Measurements from ENCODE around the gene RCC2.
A peak's percentile ranks its signal among the peaks of the same experiment; 100 is the strongest.

Gene RCC2

GRCh38 chr1:17441265-17441992 lies 2.0 kb upstream of the RCC2 start (continued):
- peak; percentile 82 for TF ChIP-seq KLF1 (tag by site-specific recombination; IDR thresholded peaks at IDR 0.05)
- no peak for TF ChIP-seq ZNF157 (tag by site-specific recombination; IDR thresholded peaks at IDR 0.05)
- TF ChIP-seq ZNF660 (tag by site-specific recombination; IDR thresholded peaks at IDR 0.05): peak; percentile 81; the same call in 1 of the 2 replicates
- no peak for TF ChIP-seq ZNF677 (tag by site-specific recombination; IDR thresholded peaks at IDR 0.05)
- no peak for TF ChIP-seq ZNF571 (tag by site-specific recombination; IDR thresholded peaks at IDR 0.05)
- TF ChIP-seq PRDM6 (tag by site-specific recombination; IDR thresholded peaks at IDR 0.05): peak; percentile 99
- 0 out of 2 replicates have a peak, but pooled peaks have one; percentile 55 for TF ChIP-seq KLF9 (tag by site-specific recombination; IDR thresholded peaks at IDR 0.05; ENCODE audit: low read depth)
- TF ChIP-seq TCF7L2 (IDR thresholded peaks at IDR 0.05; ENCODE audit: borderline replicate concordance, low read depth, low read length): no peak
- TF ChIP-seq KLF7 (tag by site-specific recombination; IDR thresholded peaks at IDR 0.05; ENCODE audit: borderline replicate concordance): peak; percentile 56; the same call in 1 of the 2 replicates
- no peak for TF ChIP-seq ZSCAN23 (tag by site-specific recombination; IDR thresholded peaks at IDR 0.05)
- TF ChIP-seq ZNF266 (tag by site-specific recombination; IDR thresholded peaks at IDR 0.05; ENCODE audit: low read depth): no peak
- TF ChIP-seq GLIS1 (tag by site-specific recombination; IDR thresholded peaks at IDR 0.05): peak; percentile 71
- peak; percentile 80 for TF ChIP-seq ZBTB17 (tag by site-specific recombination; IDR thresholded peaks at IDR 0.05)
- TF ChIP-seq EGR2 (tag by site-specific recombination; IDR thresholded peaks at IDR 0.05; ENCODE audit: low read depth): no peak
- TF ChIP-seq ZNF2 (tag by site-specific recombination; IDR thresholded peaks at IDR 0.05): peak; percentile 54
- no peak for TF ChIP-seq ZNF433 (tag by site-specific recombination; IDR thresholded peaks at IDR 0.05; ENCODE audit: low read depth)
- peak; percentile 59; the same call in 1 of the 2 replicates for TF ChIP-seq ZNF324 (tag by site-specific recombination; IDR thresholded peaks at IDR 0.05)
- peak; percentile 40 for TF ChIP-seq ZIC2 (tag by site-specific recombination; IDR thresholded peaks at IDR 0.05)
- peak; percentile 58; the same call in 1 of the 2 replicates for TF ChIP-seq PATZ1 (tag by site-specific recombination; IDR thresholded peaks at IDR 0.05)
- no peak for TF ChIP-seq ZBTB49 (tag by site-specific recombination; IDR thresholded peaks at IDR 0.05; ENCODE audit: low read depth)
- TF ChIP-seq ZBTB44 (tag by site-specific recombination; IDR thresholded peaks at IDR 0.05): peak; percentile 82
- peak; percentile 81 for TF ChIP-seq ZNF692 (tag by site-specific recombination; IDR thresholded peaks at IDR 0.05)
- peak; percentile 90 for TF ChIP-seq ZEB2 (tag by site-specific recombination; IDR thresholded peaks at IDR 0.05)
- 0 out of 2 replicates have a peak, but pooled peaks have one; percentile 17 for TF ChIP-seq OSR2 (tag by site-specific recombination; IDR thresholded peaks at IDR 0.05)
- peak; percentile 29; the same call in 1 of the 2 replicates for TF ChIP-seq ZNF394 (tag by site-specific recombination; IDR thresholded peaks at IDR 0.05; ENCODE audit: borderline replicate concordance)
- peak; percentile 86; the same call in 1 of the 2 replicates for TF ChIP-seq ZSCAN18 (tag by site-specific recombination; IDR thresholded peaks at IDR 0.05)
- TF ChIP-seq IKZF3 (tag by site-specific recombination; IDR thresholded peaks at IDR 0.05): peak; percentile 84
- no peak for TF ChIP-seq ZNF248 (tag by site-specific recombination; IDR thresholded peaks at IDR 0.05)
- no peak for TF ChIP-seq ZNF354C (tag by site-specific recombination; IDR thresholded peaks at IDR 0.05; ENCODE audit: borderline replicate concordance, low read depth)

All from HEK293 (cell line).